HL-60/S4 treated with retinoic acid at 250 ng/mL for 4 days and 3 days (cell line): Measurements from ENCODE around the gene ATXN1.
"Not testable (repeated sequence)": the region's sequence is repeated elsewhere in the genome, so short reads cannot be mapped to it uniquely, and the experiment has no call there.

Experiments used
- in situ Hi-C: fragments of 300-500 bp; cut with MboI; formaldehyde crosslinking; loops from 2 replicates; pipeline ENCODE4 v1.7.0; 2022; ENCODE audit warnings: low sequenced_read_pairs

The ATXN1 gene

DNA sequence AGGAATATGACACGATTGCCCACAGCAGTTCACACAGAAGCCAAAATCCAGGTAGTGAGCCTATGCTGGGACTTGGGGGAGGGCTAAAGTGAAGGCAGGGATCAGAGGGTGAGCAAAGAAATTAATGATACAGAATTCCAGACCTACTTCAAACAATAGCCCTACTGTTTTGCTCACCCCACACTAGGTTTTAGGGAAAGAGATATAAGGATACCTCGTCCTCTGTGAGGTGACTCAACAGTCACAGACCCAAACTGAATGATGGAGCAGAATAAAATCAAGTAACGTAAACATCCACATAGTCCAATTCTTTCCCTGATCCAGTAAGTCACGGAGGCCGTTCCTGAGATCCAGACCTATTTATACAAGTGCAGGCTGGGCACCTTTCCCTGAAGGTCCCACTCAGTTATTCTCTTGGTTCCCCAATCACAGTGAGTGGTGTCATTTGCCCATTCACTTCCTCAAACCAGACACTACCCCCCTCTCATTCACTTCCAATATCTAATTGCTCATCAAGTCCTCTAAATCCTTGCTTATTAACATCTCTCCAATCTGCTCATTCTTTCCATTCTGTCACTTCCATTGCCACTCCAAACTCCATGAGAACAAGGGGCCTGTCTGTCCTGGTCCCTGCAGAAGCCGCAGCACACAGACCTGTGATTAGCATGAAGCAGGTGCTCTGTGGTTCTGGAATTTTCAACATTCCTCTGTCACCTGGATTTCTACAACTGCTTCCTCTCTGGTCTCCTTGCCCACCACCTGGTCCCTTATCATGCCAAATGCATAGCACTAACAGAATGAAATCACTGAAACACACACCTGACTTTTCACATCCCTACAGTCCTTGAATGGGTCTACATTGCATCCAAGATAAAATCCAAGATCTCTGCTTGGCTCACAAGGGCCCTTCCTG is 55.9 kb downstream of the ATXN1 start:
- in situ Hi-C loops = no loop called here

DNA sequence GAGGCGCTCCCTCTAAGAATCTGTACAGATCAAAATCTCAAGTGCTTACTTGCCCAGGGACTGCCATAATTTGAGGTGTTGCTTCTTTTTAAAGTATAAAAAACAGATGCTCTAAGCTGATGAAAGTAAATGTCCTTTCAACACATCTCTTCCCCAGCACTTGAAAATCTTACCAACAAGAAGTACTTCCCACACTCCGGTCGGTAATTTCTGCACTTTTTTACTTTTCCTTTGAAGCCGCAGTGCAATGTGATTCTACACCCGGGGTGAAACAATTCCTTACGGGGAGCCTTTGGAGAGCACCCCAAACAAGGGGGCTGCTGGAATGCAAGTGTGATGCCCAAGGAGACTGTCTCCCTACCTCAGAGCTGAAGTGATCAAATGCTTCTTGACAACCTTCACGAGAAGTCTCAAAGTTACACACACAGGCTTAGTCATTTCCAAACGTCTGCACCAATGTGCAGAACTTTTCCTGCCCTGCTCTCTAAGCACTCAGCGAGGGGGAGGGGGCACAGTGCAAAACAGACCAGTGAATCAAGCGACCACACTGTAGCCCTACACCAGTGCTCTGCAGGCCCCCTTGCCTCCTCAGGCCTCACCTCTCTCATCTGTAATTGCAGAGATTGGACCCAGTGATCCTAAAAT is 56.7 kb downstream of the ATXN1 start:
- in situ Hi-C loops = no loop called here

DNA sequence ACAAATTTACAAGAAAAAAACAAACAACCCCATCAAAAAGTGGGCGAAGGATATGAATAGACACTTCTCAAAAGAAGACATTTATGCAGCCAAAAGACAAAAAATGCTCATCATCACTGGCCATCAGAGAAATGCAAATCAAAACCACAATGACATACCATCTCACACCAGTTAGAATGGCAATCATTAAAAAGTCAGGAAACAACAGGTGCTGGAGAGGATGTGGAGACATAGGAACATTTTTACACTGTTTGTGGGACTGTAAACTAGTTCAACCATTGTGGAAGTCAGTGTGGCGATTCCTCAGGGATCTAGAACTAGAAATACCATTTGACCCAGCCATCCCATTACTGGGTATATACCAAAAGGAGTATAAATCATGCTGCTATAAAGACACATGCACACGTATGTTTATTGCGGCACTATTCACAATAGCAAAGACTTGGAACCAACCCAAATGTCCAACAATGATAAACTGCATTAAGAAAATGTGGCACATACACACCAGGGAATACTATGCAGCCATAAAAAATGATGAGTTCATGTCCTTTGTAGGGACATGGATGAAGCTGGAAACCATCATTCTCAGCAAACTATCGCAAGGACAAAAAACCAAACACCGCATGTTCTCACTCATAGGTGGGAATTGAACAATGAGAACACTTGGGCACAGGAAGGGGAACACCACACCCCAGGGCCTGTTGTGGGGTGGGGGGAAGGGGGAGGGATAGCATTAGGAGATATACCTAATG is 58.5 kb downstream of the ATXN1 start:
- in situ Hi-C loops = not testable (repeated sequence)

DNA sequence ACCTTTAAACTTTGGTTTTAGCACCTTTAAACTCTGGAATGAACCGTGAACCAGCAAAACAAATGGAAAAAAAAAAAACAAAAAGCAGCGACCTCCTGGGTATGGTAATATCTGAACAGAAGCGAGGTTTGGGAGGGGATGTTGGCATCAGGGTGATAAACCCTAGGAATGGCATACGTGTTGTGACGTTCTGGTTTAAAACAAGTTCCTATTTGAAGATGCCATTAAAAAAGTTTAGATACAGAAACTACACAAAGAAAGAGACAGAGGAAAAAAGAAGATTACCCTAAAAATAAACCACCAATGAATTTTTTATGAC is 60.4 kb downstream of the ATXN1 start:
- in situ Hi-C loops = no loop called here

DNA sequence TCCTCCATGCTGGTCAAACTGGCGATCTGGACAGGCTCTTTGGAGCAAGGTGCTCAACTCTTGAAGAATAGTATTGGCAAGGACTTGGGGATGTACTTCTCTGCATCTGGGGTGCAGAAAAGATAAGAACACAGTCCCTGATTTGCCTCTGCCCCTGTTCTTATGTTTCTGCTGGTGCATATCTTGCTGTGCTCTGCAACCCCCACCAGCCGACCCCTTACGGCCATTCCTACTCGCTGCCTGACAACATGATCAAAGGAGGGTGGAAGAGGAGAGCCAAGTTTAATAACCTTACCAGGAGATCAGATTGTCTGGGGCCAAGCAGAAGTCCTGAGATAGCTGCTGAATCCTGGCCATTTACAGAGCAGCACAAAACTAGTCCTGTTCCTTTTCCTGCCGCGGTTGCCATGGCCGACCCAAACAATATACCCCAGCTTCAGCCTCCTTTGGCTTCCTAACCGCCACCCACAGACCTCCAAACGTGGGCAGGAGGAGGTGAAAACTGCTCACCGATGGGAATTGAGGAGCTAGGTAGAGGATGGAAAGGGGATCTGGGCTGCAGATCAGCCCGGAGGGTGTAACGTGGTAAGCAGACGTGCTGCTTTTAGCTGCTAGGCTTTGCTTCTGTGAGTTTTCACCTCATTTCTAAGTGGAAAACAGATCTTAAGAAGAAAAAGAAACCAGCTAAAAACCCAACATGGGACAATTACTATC is 60.9 kb downstream of the ATXN1 start:
- in situ Hi-C loops = no loop called here

DNA sequence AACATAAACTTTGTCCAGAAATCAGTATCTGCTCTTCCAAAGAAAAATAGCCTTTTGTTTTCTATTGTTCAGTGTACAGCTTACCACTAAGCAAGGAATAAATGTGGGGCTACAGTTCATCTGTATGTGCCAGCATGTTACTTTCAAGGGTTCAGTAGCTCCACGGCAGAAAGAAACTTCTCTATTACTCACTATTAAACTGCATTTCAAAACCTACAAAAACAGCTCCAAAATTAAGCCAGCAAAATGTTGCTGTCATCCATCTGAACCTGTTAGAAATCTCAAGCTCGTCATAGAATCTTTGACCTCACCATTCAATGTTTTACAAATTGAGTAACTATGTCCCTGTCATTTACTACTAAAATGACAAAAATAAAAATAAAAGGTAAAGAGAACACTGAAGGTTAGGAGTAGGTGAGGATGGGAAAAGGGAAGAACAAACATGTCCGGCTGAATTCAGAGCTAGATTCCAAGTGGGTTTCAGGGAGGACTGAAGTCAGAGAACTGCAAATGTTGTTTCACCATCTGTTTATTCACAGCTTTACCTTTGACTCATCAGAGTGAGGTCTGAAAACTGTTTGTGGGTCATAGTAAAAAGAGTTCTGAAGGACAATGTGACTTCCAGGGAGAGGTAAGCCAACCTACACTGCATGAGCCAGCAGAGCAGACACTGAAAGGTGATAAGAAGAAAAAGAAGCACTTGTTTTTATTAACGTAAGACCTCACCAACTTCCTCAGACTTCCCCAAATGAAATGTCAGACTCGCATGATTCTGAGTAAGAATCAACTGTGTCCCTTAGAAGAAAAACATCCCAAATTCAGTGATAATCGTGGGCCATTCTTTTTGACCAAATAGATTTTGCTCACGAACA is 62.0 kb downstream of the ATXN1 start:
- in situ Hi-C loops = no loop called here

DNA sequence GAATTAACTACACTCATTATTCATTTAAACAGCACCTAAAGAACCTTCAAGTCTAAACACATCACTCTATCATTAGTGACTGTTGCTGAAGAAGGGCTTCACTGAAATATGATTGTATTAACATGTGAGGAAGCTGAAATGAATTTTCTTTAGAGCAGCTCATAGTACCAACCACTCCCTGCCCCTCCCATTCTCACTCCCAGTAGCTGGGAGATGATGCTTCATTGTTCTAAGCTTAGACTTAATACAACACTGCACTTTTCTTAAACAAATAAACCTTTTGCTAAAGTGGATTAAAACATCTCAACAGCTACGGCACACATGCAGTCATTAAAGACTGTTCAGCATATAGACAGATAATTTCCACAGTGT is 63.1 kb downstream of the ATXN1 start:
- in situ Hi-C loops = no loop called here

DNA sequence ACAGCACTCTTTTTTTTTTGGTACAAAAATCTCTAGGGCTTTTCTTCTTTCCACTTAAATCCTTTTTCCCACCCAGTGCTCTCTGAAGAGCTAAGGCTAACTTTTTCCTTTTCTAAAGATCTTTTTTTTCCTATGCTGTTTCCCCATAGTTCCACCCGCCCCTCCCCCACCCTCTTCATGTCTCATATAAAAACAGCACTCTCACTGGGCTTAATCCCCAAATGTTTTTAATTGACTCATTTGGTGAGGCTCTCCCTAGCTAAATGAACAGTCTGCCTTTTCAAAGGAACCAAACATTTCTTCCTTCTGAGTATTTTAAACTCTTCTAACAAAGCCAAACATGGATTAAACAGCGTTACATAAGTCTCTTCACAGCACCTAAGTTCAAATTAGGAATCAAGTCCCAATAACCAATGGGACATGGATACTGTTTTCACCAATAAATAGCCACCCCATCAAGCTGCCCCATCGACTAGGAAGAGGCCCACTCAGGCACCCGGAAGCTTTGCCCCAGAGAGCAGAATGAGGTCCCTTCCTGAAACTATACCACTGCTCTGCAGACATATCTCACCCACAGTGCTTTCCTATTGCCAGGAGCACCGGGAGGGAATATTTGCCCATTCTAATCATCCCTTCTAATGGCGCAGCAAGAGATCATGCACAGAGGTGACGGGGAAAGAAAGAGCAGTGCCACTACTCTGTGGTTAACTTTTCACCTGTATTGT is 63.7 kb downstream of the ATXN1 start:
- in situ Hi-C loops = no loop called here

DNA sequence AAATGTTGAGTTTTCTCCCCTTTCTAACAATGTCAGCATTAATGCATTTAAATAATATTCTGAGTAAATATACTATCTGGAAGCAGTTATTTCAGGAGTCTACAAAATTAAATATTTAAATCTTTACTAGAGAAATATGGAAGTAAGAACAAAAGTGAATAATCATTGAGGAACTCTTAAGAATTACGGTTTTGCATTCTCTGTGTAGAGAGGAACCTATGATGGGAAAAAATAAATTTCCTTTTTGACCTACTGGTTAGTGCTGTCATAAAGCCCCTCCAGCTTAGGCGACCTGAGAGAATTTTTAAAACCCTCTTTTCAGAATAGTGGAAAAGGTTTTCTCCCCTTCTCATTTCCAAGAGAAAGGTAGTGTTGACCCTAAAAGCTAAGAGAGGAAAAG is 64.8 kb downstream of the ATXN1 start:
- in situ Hi-C loops = no loop called here

DNA sequence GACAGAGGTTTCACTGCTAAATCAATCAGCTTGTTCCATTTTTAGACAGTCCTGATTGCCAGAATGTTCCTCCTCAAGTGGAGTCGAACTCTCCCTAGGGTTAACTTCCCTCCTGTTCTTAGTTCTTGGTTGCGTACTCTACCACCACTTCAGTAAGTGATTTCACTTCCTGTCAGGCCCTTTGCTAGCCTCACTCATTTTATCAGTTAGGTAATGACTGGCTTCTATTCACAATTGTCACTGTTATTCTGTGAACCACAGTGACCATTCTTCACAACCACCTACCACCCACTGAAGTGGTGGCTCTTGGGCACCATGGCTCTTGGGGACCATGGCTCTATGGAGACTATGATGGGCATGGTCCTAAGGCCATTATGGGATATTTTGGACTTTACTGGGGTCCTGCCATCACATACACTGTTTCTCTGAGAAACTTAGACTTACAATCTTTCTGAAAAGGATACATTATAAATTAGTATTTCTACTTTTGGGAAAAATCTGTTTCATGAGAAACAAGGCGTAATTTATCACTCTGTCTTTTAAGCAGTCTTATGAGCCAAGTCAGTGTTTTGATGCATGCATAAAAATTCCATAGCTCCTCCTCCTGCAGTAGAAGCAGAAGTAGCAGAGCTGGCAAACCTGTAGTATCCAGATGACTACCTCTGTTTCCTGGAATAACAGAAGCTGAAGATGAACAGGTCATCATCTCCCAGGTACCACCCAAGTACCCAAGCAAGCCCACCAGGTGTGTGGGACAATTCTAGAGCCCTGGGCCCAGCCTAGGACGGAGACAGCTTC is 66.3 kb downstream of the ATXN1 start:
- in situ Hi-C loops = no loop called here

DNA sequence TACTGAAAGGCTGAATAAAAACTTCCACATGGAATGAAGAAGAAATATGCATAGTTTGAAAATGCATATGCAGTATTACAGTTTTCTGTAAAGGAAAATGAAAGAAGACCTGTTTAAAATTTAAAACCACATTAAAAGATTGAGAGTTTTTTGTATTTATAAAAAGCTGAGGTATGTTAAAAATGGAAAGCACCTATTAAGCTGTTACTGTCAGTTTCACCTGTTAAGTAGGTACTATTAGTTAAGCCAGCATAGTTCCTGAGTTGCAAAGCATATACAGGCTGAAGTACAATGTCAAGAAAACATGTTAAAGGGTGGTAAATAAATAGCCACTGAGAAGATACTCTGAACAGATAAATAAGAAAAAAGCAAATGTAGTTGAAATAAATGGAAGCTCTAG is 69.9 kb downstream of the ATXN1 start:
- in situ Hi-C loops = no loop called here

DNA sequence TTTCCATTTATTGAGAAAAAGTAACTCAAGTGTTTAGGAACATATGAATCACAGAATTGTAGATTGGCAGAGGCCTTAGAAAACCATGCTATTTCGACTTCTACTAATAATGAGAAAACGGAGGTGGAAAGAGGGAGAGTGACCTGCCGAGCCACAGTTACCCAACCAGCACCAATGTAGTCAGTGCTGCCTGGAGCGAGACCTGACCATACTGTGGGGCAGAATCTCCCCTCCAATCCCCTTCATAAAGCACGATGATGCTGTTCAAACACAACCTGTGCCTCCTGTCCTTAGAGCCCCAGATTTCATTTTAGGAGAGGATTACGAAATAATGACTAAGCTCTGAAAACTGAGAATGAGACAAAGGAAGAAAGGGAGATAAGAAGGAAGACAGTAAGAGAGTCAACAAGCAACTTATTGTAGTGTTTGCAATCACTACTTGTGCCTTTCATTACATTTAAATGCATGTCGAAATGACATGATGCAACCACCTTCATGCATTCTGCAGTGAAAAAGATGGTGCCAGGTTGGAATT is 70.6 kb downstream of the ATXN1 start:
- in situ Hi-C loops = no loop called here

DNA sequence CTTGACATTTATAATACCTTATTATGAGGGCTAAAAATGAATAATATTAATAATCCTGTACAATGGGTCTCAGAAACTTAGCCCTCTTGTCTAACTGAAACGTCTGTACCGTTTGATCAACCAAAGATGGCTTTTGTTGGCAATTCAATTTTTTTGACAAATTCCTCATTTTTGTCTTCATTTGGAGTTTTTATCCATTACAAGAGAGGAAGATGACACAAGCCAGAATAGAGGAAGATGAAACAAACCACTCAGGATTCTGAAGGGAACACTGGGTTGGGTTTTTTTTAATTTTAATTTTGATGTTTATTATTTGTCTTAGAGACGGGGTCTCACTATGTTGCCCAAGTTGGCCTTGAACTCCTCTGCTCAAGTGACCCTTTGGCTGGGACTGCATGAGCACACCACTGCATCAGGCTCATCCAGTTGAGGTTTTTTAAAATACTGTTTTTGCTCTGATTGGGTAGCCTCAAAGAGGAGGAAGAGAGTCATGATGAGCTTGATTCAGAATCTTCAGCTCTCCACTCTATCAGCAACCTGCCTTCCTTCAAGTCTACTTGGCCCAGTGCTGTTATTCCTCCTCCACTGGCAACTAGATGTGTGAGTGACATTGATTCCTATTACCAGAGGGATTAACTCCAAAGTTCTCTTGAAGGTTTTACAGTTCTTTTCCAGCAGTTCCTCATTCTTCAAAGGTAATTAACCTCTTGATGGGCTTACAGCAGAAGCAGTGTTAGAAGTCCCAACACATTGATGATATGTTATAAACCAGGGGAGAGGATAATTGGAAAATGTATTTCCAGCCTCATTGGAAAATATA is 71.3 kb downstream of the ATXN1 start:
- in situ Hi-C loops = no loop called here

DNA sequence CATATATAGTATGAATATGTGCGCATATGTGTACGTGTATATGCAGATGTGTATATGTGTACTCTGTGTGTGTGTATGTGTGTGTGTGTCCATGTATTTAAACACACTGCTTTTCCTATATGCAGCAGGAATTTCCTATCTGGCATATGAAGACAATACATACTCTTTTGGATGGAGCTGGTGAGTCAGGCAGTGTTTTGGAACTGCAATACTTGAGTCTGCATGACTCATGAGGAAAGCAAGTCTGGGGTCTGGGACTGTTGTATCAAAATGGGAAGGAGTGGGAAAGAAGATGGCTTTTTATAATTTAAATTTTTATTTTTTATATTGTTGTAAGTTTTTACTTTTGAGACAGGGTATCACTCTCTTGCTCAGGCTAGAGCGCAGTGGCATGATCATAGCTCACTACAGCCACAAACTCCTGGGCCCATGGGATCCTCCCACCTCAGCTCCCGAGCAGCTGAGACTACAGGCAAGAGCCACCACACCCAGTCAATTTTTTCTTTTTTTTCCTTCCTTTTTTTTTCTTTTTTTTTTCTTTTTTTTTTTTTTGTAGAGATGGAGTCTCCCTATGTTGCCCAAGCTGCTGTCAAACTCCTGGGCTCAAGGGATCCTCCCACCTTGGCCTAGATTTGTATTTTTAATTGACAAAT is 72.2 kb downstream of the ATXN1 start:
- in situ Hi-C loops = no loop called here

DNA sequence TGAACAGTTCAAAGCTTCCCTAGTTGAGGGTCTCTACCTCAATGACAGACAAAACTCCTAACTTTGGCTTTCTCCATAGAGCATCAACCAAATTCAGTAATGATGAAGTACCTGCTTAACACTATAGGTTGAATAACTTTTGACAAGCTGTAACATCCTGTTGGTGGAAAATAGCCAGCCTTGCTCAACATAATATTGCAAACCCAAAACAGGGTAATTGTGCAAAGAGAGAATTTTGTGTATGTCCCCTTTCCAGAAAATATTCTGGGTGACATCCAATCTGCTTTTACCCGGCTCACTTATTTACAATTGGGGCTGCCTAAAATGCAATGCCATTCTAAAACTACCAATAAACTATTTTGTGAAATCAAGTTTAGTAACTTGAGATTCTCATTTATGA is 72.8 kb downstream of the ATXN1 start:
- in situ Hi-C loops = no loop called here

DNA sequence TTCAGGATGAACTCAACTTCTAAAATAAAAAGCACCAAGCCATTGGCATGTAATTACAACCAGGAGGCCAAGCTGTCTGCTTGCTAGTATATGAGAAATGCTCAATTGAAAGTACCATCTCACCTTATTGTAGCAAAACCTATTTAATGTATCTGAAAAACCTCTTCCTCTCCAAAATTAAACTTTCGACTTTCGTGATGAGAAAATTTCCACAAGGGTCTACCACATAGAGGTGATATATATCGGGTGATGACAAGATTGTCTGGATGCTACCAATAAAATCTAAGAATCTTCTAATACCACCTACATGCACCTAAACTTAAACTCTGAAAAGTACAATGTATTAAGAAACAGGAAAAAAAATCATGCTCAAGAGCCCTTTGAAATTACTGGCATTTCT is 74.2 kb downstream of the ATXN1 start:
- in situ Hi-C loops = no loop called here

DNA sequence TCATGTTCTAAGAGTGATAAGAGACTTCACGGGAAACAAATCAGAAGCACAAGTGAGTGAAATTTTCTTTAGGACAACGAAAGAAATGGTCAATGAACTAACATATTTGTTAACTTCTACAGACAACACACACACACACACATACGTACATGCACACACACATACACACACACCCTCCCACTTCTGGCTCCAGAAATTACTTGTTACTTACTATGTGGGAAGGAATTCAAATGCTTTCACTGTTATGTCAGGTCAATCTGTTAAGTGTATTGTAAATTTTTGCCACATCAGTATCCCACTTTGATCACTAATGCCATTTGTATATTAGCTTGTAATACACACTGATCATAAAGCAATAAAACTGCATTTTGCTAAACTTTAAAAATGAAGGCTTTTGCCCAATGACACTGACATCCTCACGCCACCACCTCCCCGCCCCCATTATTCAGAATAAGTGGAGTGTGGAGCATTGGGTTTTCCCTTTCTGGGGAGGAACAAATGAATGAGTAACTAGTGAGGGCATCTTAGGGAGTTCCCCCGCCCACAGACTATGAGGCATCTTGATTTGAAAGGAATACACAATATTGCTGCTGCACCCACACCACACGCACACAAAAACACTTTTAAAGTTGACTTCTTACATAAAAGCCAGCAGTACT is 76.2 kb downstream of the ATXN1 start:
- in situ Hi-C loops = no loop called here
